Measurements from ENCODE around the gene CHI3L2.

DNA sequence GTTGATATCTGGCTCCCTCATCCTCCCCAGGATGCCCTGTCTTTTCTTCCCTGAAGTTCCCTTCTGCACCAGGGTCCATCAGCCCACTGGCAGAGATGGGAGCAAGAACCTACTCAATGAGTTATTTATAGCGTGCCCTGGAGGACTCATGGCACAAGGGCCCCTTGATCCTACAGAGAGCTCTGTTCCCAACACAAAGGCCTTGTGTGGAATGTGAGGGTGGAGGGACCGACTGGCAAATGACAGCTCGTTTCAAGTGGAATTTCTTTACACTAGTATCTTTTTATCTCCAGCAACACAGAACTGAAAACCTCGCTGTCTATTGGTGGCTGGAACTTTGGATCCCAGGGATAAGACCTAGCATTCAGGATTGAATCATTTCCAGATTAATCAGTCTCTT, 22.4 kb downstream of the CHI3L2 start:
- TF ChIP-seq EP300 (IDR thresholded peaks at IDR 0.05) (no peak), POLR2A (IDR thresholded peaks at IDR 0.05) (no peak)
- TF ChIP-seq, protein P1, sequence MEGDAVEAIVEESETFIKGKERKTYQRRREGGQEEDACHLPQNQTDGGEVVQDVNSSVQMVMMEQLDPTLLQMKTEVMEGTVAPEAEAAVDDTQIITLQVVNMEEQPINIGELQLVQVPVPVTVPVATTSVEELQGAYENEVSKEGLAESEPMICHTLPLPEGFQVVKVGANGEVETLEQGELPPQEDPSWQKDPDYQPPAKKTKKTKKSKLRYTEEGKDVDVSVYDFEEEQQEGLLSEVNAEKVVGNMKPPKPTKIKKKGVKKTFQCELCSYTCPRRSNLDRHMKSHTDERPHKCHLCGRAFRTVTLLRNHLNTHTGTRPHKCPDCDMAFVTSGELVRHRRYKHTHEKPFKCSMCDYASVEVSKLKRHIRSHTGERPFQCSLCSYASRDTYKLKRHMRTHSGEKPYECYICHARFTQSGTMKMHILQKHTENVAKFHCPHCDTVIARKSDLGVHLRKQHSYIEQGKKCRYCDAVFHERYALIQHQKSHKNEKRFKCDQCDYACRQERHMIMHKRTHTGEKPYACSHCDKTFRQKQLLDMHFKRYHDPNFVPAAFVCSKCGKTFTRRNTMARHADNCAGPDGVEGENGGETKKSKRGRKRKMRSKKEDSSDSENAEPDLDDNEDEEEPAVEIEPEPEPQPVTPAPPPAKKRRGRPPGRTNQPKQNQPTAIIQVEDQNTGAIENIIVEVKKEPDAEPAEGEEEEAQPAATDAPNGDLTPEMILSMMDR (IDR thresholded peaks at IDR 0.05) = no peak
